Activated CD4-positive, alpha-beta T cell treated with anti-CD3 and anti-CD28 coated beads, Interleukin-2, amount 50 U/mL, for 16 hours (primary cell): ENCODE results near the gene SERPINF2.
A peak's percentile ranks its signal among the peaks of the same experiment; 100 is the strongest.
"Not testable (repeated sequence)": the region's sequence is repeated elsewhere in the genome, so short reads cannot be mapped to it uniquely, and the experiment has no call there.

Experiments used
- DNase-seq: peaks from one replicate; pipeline ENCODE4 v3.0.0-alpha.2; 2020

SERPINF2 gene

DNA sequence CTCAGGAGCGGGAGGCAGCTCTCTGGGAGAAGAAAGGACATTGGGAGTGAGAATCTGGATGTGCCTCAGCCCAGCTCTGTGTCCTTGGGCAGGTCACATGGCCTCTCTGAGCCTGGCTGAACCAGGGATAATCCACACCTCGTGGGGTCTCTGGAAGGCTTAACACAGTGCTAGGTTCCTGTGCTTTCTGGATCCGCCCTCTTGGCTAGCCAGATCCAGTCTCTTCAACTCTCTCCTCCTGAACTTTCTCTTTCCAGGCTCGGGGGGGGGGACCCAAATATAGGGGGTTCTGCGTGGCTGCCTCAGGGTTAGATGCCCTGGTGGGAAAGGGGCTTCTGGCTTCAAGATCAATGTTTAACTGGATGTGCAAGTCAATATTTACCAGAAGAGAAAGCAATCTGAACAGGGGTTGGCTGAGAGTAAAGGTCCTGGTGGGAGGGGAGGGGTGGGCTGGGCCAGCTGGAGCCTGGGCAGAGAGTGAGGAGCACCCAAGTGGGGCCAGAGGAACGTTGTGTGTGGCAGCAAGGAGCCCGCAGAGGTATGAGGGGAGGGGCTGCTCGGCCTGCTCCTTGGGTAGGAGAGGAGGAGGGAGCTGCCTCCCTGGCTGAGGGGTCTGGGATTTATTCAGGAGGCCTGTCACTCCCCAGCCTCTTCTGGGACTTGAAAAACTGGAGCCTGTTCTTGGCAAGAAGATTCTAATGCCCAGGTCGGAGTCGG is at the start of gene SERPINF2:
SERPINF2 (plus strand) TSS at position 501 of the 717 bp plus-strand sequence. CDS start 2,125 bp downstream, outside the sequence.
- no peak for DNase-seq

DNA sequence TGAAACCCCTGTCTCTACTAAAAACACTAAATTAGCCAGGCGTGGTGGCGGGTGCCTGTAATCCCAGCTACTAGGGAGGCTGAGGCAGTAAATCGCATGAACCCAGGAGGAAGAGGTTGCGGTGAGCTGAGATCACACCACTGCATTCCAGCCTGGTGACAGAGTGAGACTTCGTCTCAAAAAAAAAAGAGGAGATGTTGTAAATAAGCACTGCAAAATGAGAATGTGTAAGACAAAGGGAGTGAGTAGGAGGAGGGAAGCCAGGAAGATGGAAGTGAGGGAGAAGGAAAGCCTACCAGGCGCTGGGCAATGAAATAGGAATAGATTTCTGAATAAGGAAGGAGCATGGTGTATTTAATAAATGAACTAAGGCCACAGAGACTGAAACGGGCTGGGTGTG is 49.3 kb upstream of the SERPINF2 start:
- DNase-seq: no peak

DNA sequence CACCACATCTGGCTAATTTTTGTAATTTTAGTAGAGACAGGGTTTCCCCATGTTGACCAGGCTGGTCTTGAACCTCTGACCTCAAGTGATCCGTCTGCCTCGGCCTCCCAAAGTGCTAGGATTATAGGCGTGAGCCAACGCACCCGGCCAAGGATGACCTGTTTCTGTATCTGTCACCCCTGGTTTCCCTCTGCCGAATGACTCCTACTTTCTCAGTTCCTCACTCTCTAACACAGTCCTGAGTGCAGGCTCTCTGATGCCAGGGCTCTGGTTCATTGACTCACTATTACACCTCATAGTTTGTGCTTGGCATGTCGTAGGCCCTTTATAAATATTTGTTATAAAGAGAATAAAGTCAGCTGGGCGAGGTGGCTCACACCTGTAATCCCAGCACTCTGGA is 47.3 kb upstream of the SERPINF2 start:
- no peak for DNase-seq

DNA sequence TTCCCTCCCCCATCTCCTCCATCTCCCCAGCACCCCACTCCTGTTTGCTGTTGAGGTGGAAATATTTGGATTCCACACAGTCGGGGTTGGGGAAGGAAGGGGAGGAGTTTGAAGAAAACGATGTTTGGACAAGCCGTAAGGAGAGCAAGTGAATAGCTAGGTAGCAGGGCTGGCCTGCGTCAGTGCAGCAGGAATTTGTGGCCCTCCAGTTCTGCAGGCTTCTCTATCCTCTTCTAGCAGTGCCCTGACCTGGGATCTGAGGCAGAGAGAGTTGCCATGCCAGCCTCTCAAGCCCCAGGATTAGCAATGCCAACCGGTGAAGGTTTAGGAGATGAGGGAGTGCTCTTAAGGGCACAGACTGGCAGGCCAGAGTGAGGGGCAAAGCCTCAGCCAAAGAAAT is 45.0 kb upstream of the SERPINF2 start:
- DNase-seq: no peak

DNA sequence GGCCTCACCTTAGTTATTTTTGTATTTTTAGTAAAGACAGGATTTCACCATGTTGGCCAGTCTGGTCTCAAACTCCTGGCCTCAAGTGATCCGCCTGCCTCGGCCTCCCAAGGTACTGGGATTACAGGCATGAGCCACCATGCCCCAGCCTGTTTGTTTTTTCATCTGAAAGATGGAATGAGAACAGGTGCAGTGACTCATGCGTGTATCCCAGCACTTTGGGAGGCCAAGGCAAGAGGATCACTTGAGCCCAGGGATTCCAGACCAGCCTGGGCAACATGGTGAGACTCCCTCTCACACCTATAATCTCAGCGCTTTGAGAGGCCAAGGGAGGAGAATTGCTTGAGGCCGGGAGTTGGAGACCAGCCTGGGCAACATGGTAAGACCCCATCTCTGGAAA is 42.8 kb upstream of the SERPINF2 start:
- DNase-seq: not testable (repeated sequence)

DNA sequence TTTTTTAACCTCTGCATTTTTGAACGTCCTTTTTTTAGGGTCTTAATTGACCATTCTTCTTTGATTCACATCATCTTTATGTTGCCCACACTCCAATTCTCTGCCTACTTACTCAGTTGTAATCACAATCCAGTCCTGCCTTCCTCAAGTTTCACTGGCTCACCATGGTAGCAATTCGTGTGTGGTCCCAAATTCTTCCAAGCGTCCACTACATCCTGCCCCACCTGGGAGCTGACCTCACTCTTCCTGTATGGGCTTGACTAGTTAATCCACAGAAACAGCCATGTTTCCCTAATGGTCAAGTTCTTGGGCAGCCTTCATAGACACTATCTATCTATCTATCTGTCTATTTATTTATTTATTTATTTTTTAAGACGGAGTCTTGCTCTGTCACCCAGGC is 39.6 kb upstream of the SERPINF2 start:
- DNase-seq: no peak

DNA sequence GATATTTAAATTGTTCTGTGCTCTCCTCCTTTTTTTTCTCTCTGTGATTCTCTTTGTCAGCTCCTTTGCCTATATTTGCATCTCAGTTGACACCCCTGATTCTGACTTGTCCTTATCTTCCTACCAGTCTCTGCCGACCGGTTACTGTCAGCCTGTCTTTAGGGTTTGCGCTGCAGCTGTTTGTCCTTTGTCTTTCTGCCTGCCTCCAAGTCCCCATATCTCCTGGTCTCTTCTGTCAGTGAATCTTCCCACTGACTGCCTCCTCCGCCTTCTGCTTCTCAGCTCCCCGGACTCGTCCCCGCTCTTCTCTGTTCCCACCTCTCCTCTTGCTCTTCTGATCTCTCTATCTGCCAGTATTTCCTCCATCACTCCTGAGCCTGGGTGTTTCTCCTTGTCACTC is 37.7 kb upstream of the SERPINF2 start:
- no peak for DNase-seq

DNA sequence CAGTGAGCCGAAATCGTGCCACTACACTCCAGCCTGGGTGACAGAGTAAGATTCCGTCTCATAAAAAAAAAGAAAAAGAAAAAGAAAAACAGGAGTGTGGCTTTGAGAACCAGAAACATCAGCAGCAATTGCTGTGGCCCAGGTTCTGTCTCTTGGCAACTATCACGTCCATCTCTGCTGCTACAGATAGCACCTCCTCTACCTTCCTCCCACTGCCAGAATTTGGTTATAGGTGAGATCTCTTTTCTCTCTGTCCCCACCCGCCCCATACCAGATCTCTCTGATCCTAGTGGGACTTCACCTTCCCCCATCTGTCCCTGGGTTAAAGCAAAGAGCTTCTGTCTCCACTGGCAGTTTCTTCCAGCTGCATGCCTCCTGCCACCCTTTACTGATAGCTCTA is 35.6 kb upstream of the SERPINF2 start:
- no peak for DNase-seq

DNA sequence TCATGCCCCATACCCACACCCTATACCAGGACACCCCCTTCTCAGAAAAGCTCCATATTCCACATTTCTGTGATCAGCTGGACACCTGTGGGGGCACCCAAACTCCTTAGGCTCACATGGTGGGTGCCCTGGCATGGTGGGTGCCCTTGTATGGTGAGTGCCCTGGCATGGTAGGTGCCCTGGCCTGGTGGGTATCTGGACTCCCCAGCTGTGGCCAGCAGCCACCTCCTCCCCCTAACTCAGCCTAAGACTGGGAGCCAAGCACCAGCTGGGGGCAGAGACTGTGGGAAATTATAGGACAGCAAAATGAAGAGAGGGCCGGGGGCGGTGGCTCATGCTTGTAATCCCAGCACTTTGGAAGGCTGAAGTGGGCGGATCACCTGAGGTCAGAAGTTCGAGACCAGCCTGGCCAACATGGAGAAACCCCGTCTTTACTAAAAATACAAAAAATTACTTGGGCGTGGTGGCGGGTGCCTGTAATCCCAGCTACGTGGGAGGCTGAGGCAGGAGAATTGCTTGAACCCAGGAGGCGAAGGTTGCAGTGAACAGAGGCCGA is 33.8 kb upstream of the SERPINF2 start:
- not testable (repeated sequence) for DNase-seq

DNA sequence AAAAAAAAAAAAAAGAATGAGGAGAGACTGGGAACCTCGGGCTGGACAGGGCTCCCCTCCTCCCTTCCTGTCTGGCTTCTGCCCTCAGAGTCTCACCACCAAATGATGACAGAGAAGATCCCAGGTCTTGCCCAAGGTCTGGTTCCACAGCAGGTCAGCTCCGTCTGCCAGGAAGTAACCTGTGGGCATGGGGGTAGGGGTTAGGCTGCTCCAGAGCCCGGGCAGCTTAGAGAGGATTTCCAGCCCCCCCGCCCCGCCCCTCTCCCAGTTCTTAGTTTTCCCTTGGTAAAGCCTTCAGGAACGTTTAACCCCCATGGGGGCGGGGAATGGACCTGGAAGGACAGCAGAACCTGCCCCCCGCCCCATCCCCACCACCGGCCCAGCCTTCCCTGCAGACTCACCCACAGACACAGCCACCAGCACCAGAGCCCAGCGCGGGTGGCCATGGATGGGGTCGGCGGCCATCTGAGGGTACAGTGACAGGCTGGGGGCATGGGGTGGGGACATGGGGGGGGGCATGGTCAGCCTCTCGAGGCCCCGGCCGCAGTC is 33.2 kb upstream of the SERPINF2 start:
- DNase-seq: no peak

DNA sequence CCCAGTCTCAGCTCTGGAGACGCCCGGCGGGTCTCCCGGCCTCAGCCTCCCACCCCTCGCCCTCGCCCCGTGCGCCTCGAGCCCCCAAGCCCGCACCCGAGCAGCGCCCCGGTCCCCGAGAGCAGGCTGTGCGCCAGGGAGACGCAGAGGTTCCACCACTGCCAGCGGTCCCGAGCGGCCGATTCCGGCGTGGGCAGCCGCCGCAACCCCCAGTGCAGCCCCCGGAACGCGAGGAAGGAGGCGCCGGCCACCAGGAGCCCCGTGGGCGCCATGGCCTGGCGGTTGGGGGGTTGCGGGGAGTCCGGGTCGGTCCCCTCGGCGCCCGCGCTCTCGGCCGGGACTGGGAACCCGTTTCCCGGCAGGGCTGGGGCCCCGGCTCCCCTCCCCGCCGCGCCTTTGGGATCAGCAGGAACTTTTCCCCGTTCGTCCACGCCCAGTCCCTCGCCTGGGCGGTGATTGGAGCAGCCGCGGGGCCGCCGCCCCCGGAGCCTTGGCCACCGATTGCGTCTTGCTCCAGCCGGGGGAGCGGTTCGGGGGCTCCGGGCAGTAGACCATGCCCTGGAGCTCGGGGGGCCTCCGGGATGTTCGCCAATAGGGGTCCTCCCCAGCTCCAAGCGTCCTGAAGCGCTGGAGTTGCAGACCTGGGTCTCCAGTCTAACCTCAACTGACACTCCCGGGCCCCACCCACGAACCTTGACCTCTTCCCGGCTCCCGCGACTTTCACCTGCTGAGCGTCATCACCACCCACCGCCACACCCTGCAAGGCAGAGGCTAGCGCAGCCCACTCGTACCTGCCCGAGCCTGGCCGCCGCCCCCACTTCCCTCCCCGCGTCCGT is 32.5 kb upstream of the SERPINF2 start, which contains the start of gene TLCD2:
TLCD2 (minus strand) TSS at position 407 of the 836 bp plus-strand sequence; CDS start at position 272, 135 bp downstream.
- DNase-seq: no peak

DNA sequence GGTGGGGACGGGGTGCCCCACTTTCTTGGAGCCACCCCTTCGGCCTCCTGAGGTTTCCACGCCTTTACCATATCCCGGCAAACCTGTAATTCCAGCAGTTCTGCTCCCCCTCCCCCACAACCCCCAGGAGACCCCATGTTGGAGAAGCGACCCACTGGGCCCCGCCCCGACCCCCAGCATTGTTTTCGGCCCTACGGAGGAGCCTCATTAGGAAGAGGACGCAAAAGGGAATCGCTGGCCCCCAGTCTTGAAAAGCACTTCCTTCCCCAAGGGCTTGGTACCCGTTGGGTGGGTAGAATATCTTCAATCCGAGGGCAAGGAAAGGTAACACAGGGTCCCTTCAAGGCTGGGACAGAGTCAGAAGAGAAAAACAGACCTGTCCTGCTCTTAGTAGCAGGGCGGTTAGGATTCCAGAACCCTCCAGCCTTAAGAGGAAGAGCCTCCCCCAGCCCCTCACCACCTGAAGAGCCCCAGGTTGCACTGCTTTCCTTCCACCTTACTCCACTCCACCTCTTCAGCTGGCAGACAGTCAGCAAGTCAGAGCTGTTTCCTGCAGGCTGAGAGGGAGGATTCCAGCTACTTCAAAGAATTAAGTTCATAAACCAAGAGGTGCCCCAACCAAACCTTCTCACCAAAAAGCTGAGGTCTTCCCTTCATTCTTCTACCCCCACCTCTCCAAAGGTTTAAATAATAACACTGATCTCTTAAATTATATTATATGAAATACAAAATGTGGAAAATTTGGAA is 31.7 kb upstream of the SERPINF2 start:
- DNase-seq: no peak

DNA sequence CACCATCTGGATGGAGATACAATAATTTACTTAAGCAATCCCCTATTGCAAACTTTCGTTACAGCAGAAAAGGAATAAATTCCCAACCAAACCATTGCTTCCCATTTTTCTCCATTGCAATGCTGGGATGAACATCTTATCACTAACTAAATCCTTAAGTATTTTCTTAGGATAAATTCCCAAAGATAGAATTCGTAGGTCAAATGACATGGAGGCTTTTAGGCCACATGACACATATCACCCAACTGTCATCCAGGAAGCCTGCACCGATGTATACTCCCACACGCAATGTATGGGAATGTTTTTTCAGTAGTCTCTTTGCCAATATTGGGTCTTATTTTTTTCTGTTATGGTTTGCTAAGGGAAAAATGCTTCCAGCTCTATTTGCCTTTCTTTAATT is 30.9 kb upstream of the SERPINF2 start:
- DNase-seq: no peak

DNA sequence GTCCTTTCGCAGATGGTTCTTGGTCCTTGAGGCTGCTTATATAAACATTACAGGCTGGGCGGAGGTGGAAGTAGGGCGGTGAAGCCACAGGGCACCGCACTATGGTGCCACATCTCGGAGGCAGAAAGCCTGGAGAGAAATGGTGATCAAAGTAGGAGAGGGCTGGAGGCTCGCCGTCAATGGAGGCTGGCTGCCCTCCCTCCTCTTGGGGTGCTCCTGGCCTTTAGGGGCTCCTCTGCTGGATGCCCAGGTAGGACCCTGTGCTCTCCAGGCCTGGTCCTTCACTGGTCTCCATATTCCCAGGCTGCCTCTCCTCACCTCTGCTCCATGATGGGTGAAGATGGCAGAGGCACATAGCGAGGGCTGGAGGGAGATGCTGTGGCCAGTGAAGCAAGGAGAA is 30.4 kb upstream of the SERPINF2 start:
- DNase-seq: no peak

DNA sequence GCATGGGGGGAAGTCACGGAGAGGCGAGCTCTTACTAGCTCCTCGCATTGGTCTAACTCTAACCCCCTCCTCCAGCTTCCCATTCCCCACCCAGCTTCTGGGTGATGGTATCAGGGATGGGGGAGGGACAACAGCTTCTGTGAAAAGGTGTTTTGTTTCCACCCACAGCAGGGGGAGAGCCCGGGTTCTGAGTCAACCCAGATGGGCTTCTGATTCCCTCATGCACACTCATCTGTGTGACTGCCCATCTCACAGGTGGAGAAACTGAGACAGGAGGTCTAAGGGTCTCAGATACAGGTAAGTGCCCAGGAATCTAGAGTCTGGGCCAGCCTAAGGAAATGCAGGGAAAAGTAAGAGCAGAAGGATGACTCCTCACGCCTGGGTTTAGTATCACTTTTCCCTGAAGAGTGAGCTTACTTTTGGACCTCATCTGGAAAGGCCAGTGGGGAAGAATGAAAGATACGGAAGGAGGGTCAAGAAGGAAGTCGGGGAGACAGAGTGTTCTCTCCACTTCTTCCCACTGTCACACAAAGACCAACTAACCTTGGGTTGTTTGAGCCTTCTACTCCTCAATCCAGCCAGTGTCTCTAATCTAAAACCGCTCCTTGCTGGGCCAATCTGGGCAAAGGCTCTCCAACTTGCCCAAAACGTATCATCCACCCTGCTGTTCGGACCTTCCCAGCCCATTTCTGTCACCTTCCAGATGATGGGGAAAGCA is 29.4 kb upstream of the SERPINF2 start:
- no peak for DNase-seq

DNA sequence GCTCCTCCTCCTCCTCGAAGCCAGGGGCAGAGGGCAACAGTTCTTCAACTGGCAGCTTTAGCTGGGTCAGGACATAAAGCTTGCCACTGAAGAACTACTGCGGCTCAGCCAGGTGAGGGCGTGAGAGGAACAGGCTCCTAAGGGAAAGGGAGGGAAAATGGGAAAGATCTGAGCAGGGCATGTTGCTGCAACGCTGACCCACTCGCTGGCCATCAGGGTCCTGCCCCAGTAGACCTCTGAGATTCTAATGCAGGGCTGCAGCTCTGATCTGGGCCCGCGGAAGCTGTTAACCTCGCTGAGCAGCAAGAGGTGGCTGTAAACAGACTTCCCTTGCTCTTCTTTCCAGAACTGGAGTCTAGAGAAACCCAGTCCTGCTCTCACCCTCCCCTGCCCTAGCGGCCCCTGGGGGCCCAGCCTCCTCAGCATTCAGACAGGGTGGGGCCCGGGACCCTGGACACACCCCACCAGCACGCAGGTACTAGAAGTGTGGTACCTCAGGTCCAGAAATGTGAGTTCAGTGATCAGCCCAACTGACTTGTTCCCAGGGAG is 28.7 kb upstream of the SERPINF2 start:
- DNase-seq: no peak

DNA sequence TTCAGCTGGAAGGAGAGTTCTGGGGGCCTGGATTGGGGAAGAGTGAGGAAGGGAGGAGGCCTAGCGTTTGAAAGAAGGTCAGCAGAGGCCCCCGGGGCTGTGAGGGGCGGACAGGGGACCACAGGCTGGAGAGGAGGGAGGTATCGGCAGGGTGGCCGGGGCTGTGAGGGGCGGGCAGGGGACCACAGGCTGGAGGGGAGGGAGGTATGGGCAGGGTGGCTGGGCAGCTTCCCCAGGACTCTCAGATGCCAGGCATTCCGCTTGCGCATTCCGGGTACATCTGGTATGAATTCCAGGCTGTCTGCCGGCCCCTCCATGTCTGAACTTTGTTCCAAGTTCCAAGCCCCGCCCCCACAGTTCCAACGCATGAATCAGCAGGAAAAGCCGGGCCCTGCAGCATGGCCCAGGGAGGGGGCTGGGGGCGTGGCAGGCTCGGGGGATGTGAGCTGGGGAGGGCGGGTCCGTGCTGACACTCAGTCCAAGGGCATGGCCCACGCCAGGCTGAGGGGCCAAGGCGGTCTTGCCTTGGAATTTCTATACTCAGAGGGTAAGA is 28.2 kb upstream of the SERPINF2 start:
- DNase-seq: no peak

DNA sequence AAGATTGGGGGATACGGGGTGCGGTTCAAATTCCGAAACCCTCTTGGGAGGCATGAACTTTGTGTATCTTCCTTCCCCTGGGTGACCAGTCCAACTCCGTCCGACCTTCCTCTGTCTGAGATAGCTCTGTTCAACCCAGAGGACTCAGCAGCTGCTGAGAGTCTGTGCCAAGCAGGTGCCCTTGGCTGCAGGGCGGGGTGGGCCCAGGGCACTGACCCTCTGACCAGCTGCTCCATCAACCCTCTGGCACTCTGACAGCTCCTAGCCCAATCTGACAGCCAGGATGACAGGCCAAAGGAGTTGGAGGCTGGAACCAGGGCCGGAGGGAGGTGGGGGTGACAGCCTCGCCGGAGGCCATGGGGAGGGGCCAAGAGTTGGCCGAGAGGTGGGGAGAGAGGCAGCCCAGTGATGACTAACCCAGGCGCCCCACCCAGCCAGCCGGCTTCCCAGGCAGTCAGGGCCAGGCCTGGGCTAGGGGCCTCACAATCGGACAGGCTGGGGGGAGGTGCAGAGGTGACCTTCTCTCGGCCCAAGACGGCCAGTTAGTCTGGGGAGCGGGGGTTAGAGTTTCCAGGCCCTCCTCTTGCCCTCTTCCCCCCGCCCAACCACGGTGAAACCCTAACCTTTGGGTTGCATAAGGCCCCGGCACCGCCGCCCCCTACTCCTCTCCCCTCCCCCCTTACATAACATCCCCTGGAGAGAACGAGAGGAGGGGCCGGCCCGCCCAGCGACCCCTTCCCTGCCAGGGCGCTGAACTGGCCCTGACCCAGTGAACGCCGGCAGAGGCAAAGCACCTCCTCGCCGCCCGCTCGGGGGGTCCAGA is 27.5 kb upstream of the SERPINF2 start:
- DNase-seq: peak; percentile 49

DNA sequence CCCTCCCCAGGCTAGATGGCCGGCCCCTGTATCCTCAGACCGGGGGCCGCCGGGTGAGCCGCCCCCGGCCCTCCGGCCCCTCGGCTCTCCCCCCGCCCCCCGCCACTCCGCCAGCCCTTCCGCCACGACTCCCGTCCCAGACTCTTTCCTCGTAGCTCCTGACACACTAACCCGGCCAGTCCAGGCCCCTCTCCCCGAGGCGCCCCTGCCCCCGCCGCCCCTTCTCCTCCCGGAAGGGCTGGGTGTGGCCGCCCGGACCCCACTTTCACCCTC is 26.9 kb upstream of the SERPINF2 start:
- DNase-seq: no peak

DNA sequence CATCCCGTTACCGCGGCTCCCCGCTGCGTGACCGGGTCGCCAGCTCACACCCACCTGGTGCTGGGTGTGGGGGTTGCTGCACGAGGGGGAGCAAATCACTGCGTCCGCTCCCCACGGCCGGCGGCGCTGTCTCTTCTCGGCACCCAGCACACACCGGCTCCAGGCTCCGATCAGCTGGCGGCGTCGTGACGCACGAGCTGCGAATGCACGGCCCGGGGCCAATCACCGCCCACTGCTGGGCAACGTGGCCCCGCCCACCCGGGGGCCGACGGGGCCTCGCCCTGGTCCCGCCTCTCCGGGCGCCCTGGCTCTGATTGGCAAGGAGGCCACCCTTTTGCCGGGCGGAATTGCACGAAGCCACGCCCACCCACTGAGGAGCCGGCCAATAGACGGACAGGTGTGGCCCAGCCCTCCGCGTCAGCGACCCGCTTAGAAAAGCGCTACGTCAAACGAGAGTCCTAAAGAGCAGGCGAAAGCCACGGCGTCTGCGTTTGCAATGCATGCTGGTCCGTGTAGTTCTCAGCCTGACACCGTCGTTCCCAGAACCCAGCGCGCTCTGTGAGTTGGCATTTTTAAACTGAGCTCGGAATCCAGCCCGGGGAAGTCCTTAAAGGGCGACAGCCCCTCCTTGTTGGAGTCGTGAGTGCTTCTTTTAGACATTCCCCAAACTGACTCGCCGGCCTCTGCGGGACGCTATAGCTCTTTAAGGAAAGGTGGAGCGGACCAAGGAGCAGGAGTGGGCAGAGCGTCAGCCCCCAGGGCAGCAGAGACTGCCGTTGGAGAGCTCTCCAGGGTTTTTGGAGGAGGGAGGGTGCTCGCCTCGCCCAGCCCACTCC is 26.4 kb upstream of the SERPINF2 start:
- DNase-seq: peak; percentile 100
